MM.1S (cell line): ENCODE measurements around the gene RABGEF1.

ENCODE experiments used
- EZH2 ChIP-seq: fragments of 300-600 bp; sonication (generic); optimal IDR thresholded peaks from 2 replicates; pipeline ENCODE3; 2017; ENCODE audit warnings: low read depth, mild to moderate bottlenecking, antibody characterized with exemption, low read length, mixed read lengths
- EZH2phosphoT487 ChIP-seq: fragments of 300-600 bp; sonication (generic); IDR thresholded peaks from 2 replicates; pipeline ENCODE4 v1.6.1; 2018; ENCODE audit warnings: antibody characterized with exemption, low read length
- TF ChIP-seq, protein P1 (sequence below): fragments of 300-600 bp; sonication (generic); IDR thresholded peaks from 2 replicates; pipeline ENCODE4 v1.5.1; 2016; ENCODE audit warnings: antibody characterized with exemption, low read length, mixed read lengths

DNA sequence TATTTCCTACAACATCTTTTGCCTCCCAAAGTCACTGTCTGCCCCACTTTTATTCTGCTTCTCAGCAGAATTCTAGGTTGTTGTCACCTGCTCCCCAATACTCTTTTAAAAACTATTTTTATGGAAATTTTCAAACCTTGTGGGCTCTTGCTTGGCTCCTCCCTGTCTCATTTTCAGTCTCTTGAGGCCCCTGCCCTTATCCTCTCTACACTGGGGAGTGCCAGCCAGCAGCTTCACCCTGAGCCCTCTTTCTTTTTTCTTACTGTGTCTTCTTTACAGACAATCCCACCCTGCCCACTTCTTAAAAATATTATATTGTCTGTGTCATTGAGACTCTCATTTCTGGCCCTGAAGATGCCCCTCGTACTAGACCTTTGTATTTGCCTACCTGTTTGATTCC lies 118.8 kb downstream of the RABGEF1 start:
- TF ChIP-seq, protein P1, sequence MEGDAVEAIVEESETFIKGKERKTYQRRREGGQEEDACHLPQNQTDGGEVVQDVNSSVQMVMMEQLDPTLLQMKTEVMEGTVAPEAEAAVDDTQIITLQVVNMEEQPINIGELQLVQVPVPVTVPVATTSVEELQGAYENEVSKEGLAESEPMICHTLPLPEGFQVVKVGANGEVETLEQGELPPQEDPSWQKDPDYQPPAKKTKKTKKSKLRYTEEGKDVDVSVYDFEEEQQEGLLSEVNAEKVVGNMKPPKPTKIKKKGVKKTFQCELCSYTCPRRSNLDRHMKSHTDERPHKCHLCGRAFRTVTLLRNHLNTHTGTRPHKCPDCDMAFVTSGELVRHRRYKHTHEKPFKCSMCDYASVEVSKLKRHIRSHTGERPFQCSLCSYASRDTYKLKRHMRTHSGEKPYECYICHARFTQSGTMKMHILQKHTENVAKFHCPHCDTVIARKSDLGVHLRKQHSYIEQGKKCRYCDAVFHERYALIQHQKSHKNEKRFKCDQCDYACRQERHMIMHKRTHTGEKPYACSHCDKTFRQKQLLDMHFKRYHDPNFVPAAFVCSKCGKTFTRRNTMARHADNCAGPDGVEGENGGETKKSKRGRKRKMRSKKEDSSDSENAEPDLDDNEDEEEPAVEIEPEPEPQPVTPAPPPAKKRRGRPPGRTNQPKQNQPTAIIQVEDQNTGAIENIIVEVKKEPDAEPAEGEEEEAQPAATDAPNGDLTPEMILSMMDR = no peak
- TF ChIP-seq EZH2 (no peak), EZH2phosphoT487 (no peak)
